HK-2 (cell line): ENCODE data around the gene ODAD3.
A peak's percentile ranks its signal among the peaks of the same experiment; 100 is the strongest.
"Not testable (repeated sequence)": the region's sequence is repeated elsewhere in the genome, so short reads cannot be mapped to it uniquely, and the experiment has no call there.

Experiments used
- DNase-seq: peaks from one replicate; pipeline ENCODE4 v3.0.0-alpha.2; 2018; ENCODE audit not compliant: unreplicated experiment

The ODAD3 gene

DNA sequence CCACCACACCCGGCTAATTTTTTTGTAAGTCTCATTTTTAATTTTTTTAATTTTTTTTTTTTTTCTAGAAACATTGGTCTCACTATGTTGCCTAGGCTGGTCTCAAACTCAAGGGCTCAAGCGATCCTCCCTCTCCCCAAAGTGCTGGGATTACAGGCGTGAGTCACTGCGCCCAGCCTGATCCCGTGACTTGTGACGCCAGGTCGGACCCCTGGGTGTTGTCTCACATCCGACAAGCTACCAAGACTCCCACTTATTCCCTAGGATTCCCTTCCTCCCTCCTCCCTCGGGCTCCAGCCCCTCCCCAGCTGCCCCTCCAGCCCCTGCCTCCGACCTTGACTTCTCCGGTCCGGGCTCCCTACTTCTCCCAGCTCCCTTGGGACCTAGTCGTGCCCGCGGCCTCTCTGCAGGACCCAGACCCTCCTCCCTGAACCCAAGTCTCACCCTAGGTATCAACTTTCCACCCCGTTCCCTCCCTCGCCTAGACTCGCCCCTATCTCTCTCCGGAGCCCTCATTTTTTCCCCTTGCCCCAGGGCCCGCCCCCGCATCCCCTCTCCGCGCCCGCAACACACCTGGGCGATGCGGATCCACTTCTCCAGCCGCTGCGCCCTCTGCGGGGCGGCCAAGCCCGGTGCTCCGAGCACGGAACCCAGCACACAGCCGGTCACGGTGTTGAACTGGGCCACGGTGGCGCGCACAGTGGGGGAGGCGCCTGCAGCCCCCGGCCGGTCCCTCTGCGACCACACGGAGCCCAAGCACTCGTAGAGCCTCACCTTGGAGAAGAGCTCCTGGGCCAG is 28.9 kb downstream of the ODAD3 start:
- no peak for DNase-seq

DNA sequence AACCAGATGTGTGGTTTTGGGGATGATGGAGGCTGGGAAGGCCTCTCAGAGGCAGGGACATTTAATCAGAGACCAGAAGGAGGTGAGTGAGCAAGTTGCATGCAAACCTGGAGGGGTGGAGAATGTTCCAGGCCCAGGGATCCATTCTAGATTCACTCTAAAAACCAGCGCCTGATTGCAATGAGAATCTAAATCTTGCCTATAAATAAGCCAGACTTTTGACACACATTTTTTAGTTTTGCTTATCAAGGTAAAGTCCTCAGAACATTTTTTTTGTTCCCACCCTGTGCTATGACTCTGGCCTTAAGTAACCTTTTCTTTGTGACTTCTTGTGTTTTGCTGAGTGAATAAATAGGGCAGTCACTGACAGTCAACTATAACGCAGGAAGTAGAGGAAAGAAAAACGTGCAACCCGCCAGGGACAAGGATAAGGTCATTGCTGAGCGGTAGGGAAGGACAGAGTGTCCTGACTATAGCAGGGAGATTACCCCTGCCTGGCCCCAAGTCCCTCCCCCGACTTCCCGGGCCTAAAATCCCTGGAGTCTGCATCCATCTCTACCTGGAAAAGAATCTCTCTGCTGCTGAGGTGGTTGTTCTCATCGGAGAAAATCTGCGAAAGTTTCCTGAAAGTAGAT is 30.2 kb downstream of the ODAD3 start:
- no peak for DNase-seq

GRCh38 chr19:11401808-11402543 is 32.9 kb downstream of the ODAD3 start:
- no peak for DNase-seq

GRCh38 chr19:11400798-11401197 is 34.1 kb downstream of the ODAD3 start:
- no peak for DNase-seq

- DNase-seq: no peak
Measured at GRCh38 chr19:11399667-11400066, 35.3 kb downstream of the ODAD3 start.

DNA sequence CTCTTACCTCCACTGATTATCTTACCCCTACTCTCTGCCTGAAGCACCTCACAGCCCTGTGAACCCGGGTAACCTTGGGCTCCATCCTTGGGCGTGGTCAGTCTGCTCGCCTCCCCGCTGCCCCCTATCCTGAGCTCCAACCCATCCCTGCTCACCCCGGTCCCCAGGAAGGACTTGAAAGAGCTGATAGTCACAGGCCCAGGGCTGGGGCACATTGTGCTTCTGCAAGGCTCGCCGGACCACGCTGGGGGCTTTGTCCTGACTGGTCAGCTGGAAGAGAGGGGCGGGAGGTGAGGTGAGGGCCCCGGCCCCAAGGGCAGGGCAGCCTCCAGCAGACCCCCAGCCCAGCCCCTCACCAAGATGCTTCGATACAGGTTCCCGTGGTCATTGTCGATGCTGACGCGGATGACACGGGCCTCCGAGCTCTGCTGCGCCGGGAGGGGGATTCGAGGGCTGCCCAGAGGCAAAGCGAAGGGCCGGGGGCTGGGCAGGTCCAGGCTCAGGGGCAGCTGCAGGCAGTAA is 37.8 kb downstream of the ODAD3 start:
- DNase-seq: no peak

GRCh38 chr19:11390933-11391680 is 43.8 kb downstream of the ODAD3 start:
- DNase-seq: no peak

DNA sequence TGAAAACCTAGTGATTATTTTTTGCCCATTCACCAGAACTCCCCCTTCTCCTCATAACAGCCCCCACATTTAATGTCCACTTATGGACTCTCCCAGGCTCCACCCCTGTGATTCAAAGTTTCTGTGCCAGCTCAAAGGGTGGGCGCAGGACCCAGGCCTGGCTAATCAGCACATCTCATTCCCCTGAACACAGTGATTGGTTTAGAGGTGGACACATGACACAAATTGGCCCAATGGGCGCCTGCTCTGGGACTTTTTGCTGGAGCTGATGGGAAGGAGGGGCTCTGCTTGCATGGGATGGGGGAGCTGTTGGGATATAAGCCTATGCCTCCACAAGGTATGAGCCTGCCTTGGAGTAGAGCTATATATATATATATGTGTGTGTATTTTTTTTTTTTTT is 44.6 kb downstream of the ODAD3 start:
- DNase-seq: no peak

GRCh38 chr19:11387162-11388034 is 47.5 kb downstream of the ODAD3 start:
- DNase-seq: no peak

DNA sequence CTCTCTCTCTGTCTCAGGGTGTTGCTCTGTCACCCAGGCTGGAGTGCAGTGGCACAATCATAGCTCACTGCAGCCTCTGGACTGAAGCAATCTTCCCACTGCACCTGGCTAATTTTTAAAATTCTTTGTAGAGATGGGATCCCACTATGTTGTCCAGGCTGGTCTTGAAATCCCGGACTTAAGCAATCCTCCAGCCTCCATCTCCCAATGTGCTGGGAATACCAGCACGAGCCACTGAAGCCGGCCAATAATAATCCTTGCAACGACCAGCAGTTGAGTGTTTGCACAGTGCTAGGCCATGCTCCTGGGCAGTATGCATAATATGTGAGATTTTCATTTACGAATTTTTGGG is 50.2 kb downstream of the ODAD3 start:
- no peak for DNase-seq

DNA sequence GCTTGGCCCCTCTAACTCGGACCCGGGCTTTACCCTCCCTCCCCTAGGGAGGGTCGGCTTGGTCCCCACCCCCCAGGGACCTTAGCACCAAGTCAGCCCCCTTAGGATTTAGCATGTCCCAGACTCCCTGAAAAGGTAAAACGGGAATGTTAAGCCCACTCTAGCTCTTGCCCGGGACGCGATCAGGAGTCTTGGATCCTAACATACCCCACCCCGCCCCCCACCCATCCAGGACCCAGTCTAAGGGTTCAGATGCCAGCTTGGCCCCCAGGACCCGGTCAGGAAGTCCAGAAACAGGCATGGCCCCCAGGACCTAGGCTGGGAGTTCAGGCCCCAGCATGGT is 51.2 kb downstream of the ODAD3 start:
- no peak for DNase-seq

DNA sequence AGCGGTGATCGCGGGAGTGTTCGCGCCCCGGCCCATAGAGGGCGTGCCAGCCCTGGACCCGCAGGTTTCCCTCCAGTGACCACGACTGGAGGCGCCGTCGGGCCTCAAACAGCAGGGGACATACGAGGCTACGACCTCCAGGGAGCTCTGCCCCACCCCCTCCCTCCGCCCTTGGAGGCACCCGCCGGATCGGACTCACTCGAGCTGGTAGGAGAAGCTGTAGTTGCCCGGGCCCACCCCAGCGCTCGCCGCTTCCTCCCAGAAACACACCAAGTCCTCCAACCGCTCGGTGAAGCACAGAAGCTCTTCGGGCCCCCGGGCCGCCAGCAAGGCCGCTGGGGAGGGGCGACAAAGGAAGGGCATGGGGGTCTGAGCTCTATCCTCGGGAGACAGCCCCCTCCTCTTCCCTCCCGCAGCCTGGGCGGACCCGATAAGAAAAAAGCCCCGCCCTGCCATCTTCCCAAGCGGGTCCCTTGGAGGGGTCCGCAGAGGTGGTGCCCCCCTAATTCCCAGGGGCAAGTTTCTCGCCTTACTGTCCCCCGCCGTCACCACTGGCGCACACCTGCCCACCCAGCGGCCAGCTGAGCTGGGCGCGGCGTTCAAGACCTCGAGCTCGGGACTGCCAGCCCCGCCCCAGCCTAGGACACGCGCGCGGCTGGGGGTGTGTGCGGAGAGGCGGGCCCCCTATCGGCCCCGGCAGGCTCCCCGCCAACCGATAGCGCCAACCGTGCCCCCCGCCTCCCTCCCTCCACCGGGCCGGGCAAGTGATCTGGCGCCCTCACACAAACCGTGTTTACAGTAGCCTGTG is 51.8 kb downstream of the ODAD3 start:
- peak; percentile 74 for DNase-seq

- peak; percentile 88 for DNase-seq
Measured at GRCh38 chr19:11380653-11381537, 54.0 kb downstream of the ODAD3 start.

DNA sequence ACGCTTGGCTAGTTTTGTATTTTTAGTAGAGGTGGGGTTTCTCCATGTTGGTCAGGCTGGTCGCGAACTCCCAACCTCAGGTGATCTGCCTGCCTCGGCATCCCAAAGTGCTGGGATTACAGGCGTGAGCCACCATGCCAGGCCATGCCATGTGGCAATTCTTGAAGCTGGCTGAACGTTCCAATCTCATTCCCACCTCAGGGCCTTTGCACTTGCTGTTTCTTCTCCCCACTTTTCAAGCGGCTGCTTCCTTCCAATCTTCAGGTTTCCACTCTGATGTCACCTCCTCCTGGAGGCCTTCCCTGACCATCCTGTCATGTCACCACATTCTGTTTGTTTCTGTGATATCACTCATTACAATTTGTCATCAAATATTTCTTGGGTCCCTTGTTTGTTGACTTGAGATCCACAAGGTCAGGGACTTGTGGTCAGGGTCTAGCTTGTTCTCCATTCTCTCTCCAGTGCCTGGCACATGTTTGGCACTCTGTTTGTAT is 55.0 kb downstream of the ODAD3 start:
- no peak for DNase-seq

GRCh38 chr19:11379269-11379845 is 55.6 kb downstream of the ODAD3 start:
- DNase-seq: not testable (repeated sequence)

DNA sequence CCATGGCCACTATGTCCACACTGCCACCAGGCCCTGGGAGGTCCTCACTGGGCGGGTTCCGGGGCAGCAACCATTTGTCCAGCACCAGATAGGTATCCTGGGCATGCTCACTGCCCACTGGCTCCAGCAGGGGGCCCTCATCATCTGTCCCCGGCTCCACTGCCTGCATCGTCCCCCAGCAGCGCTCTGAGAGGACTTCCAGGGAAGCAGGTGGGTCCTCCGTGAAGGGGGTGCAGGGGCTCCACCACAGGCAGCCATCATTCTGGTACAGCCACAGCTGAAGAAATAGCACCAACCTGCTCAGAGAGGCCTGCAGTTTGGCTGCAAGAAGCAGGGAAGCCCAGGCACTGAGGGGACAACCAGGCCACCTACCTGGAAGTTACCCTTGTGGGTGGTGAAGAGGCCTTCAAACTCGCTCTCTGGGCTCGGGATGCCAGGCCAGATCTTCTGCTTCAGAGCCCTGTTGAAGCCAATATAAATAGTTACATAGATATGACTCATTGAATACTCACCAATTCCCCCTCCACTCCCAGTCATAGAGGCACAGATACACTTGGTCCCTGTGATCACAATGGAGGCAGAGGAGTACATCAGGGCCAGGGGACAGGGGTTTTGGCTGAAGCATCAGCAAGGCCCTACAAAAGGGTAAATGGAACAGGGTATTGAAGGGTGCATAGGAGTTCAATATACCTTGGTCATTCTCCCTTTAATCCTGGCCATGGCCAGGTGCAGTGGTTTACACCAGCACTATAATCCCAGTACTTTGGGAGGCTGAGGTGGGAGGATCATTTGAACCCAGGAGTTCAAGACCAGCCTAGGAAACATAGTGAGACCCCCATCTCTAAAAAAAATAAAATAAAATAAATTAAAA is 56.4 kb downstream of the ODAD3 start:
- peak; percentile 35 for DNase-seq

DNA sequence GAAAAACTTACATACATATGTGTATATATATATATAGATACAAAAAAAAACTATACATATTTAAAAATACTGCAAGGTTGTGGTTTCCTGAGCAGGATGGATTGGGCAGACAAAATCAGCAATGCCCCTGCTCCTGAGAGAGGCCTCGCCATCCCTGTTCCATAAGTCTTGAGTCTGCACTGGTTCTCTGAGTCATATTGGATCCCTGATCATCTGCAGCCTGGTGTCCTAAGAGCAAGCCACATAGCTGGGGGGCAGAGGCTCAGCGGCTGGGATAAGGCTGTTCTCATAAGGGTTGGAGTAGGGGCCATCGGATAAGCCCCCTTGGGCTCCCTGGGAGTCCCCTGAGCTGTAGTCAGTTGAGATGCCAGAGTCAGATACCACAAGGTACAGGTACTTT is 57.2 kb downstream of the ODAD3 start:
- no peak for DNase-seq

DNA sequence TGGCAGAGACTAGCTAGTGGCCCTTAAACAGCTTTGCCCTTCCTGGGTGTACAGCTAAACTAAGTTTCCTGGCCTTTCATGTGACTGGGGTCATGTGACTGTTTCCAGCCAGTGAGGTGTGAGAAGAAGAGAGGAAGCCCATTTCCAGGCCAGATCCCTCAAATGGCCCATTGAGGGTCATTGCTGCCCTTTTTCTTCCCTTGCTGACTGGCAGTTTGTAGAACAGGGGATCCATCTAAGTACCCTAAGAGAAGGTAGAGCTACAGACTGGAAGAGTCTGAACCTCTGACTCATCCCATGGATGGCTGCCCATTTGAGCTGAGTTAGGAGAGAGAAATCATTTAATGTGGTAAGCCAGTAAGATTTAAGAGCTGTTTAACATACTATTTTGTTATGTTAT is 57.7 kb downstream of the ODAD3 start:
- peak; percentile 49 for DNase-seq
